Body of pancreas (tissue), 4 donors: Measurements from ENCODE around the gene ABCC4. TPM values are rescaled to one million over a fixed set of nuclear protein-coding genes. Genes with fewer than 3 reads are reported as not detected.

Source experiments
- ATAC-seq: fragments of 150-250 bp; one replicate; pipeline ENCODE4 v1.9.1; 2016
- DNase-seq, 4 donors: peaks; one replicate each; pipeline ENCODE4 v3.0.0-alpha.2; 2019
- H3K27ac ChIP-seq, 4 donors: fragments of 200-600 bp; sonication (generic); 1 replicate in 3 of 4; 2 replicates in 1 of 4; pipeline versions ENCODE4 v1.5.1 to v1.6.1; 2016 to 2019; ENCODE audit warnings: mild to moderate bottlenecking in 1 of 4, mixed read lengths in 1 of 4, moderate library complexity in 1 of 4
- H3K27me3 ChIP-seq, 2 donors: fragments of 200-600 bp; sonication (generic); one replicate each; pipeline ENCODE4 v1.6.0; 2016; ENCODE audit warnings: mild to moderate bottlenecking in 1 of 2
- H3K36me3 ChIP-seq, 2 donors: fragments of 200-600 bp; sonication (generic); replicated peaks in 1 of 2; 2 replicates each; pipeline ENCODE4 v1.5.1; 2016; ENCODE audit warnings: low read depth in 2 of 2; ENCODE audit not compliant: insufficient read depth in 1 of 2
- H3K4me1 ChIP-seq: fragments of 200-600 bp; sonication (generic); one replicate; pipeline ENCODE4 v1.6.0; 2016
- H3K4me3 ChIP-seq, 2 donors: fragments of 200-600 bp; sonication (generic); 1 replicate in 1 of 2; 2 replicates in 1 of 2; pipeline ENCODE4 v1.5.1; 2016 to 2019
- H3K9me3 ChIP-seq, 3 donors: fragments of 200-600 bp; sonication (generic); 1 replicate in 2 of 3; 2 replicates in 1 of 3; pipeline ENCODE4 v1.5.1; 2016
- CTCF ChIP-seq, 7 experiments: fragments of 450-650 bp in 4 of 7; fragments of 200-600 bp in 3 of 7; sonication (generic) in 3 of 7; IDR thresholded peaks; one replicate each; pipeline ENCODE4 v1.5.1; 2016 to 2019; ENCODE audit warnings: antibody characterized with exemption in 7 of 7
- POLR2A ChIP-seq, 3 donors: fragments of 450-650 bp; IDR thresholded peaks; one replicate each; pipeline ENCODE4 v1.6.1; 2016; ENCODE audit warnings: antibody characterized with exemption in 3 of 3, mild to moderate bottlenecking in 2 of 3
- WGBS, 2 donors: methylation state at CpG; one replicate each; pipeline ENCODE4 v1.1.5; 2017; 5-methylcytosine and 5-hydroxymethylcytosine counted together
- intact Hi-C: fragments of 100-400 bp; cut with DNase I; formaldehyde crosslinking; loops from one replicate; pipeline ENCODE4 v1.15.1; 2023
- total RNA-seq, 2 donors: library from RNA; depleted of rRNA; stranded (reverse); fragments of >200 nt; gene quantifications; one replicate each; pipeline ENCODE4 v1.1.0, GENCODE V29; 2016

The ABCC4 gene
- total RNA-seq, 2 donors from 2014 or later: 5.4 to 6.6 TPM

GRCh38 chr13:95255072-95255732 is 46.0 kb downstream of the ABCC4 start:
- TF ChIP-seq POLR2A (IDR thresholded peaks at IDR 0.05): no peak
- no peak for TF ChIP-seq CTCF (IDR thresholded peaks at IDR 0.05)
- H3K27ac ChIP-seq: no peak overlapping the region
- H3K4me3 ChIP-seq: no peak overlapping the region
- no peaks in the 10 kb centered on the region for H3K27me3 ChIP-seq
- H3K36me3 ChIP-seq: no peaks in the 10 kb centered on the region
- peaks cover 11% of the 10 kb centered on the region for H3K4me1 ChIP-seq
- intact Hi-C loops: no loop called here
- H3K9me3 ChIP-seq: no peaks in the 10 kb centered on the region
- 92 to 94% methylated on average over 13 of the region's 13 CpGs for WGBS, 2 donors
- ATAC-seq: no peak
- no peak for DNase-seq

DNA sequence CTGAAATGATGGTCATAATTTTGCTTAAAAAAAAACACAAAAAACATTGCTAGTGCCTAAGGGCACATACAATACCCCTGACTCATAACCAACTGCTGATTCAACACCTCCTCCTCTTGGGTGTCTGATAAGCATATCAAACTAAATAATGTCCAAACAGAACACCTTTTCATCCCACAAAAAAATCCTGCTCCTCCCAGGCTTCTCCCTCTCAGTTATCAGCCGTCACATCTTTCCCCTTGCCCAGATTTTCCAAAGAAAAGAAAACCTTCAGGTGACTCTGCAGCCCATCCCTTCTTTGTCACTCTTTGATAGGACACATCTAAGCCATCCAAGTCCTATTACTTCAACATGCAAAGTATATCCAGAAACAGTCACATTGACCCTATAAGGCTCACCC is 46.9 kb downstream of the ABCC4 start:
- peaks cover 11% of the 10 kb centered on the region for H3K4me1 ChIP-seq
- TF ChIP-seq CTCF (IDR thresholded peaks at IDR 0.05) (no peak), POLR2A (IDR thresholded peaks at IDR 0.05) (no peak)
- H3K27me3 ChIP-seq: no peaks in the 10 kb centered on the region
- H3K36me3 ChIP-seq: no peaks in the 10 kb centered on the region
- ATAC-seq: no peak
- WGBS, 2 donors: 92% methylated on average over 1 of the region's 1 CpG
- H3K9me3 ChIP-seq: no peaks in the 10 kb centered on the region
- no peak for DNase-seq
- H3K27ac ChIP-seq: no peak overlapping the region
- no peak overlapping the region for H3K4me3 ChIP-seq
- intact Hi-C loops: no loop called here

- no peaks in the 10 kb centered on the region for H3K9me3 ChIP-seq
- 96 to 98% methylated on average over 6 of the region's 6 CpGs for WGBS, 2 donors
- H3K4me1 ChIP-seq: peaks cover 4% of the 10 kb centered on the region
- TF ChIP-seq CTCF (IDR thresholded peaks at IDR 0.05) (no peak), POLR2A (IDR thresholded peaks at IDR 0.05) (no peak)
- no peak for DNase-seq
- no peak overlapping the region for H3K27ac ChIP-seq
- H3K4me3 ChIP-seq: no peak overlapping the region
- H3K36me3 ChIP-seq: no peaks in the 10 kb centered on the region
- no peak for ATAC-seq
- no peaks in the 10 kb centered on the region for H3K27me3 ChIP-seq
- intact Hi-C loops: no loop called here
These were observed 48.2 kb downstream of the ABCC4 start for GRCh38 chr13:95253033-95253432.

GRCh38 chr13:95251641-95252040 is 49.6 kb downstream of the ABCC4 start:
- H3K36me3 ChIP-seq: no peaks in the 10 kb centered on the region
- ATAC-seq: no peak
- TF ChIP-seq CTCF (IDR thresholded peaks at IDR 0.05): no peak
- TF ChIP-seq POLR2A (IDR thresholded peaks at IDR 0.05): no peak
- no peak for DNase-seq
- H3K4me1 ChIP-seq: peaks cover 7% of the 10 kb centered on the region
- WGBS, 2 donors: 87 to 100% methylated on average over 5 of the region's 5 CpGs
- no peaks in the 10 kb centered on the region for H3K27me3 ChIP-seq
- H3K4me3 ChIP-seq: no peak overlapping the region
- H3K9me3 ChIP-seq: no peaks in the 10 kb centered on the region
- H3K27ac ChIP-seq: no peak overlapping the region
- intact Hi-C loops: no loop called here

DNA sequence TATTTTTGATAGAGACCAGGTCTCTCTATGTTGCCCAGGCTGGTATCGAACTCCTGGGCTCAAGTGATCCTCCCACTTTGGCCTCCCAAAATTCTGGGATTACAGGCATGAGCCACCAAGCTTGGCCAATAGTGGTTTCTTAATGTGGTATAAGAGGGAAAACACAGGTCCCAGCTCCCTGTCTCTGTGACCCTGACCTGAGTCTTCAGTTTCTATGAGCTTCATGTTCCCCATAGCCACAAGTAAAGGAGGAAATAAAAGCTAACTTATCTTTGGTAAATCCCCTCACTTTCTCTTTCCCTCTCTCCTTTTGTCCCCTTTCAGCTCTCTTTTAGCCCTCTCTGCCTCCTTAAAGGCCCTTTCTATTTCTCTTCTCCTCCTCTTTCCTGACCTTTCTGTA is 50.3 kb downstream of the ABCC4 start:
- WGBS, 2 donors: 100% methylated on average over 1 of the region's 1 CpG; no CpG with 5 or more reads in 1 of the 2 donors
- ATAC-seq: no peak
- intact Hi-C loops: no loop called here
- no peaks in the 10 kb centered on the region for H3K27me3 ChIP-seq
- H3K4me1 ChIP-seq: peaks cover 10% of the 10 kb centered on the region
- no peak for DNase-seq
- H3K36me3 ChIP-seq: no peaks in the 10 kb centered on the region
- TF ChIP-seq CTCF (IDR thresholded peaks at IDR 0.05): no peak
- TF ChIP-seq POLR2A (IDR thresholded peaks at IDR 0.05): no peak
- no peak overlapping the region for H3K4me3 ChIP-seq
- H3K27ac ChIP-seq: no peak overlapping the region
- no peaks in the 10 kb centered on the region for H3K9me3 ChIP-seq
